GM12878 (cell line): Measurements from ENCODE around the gene GADL1. TPM values are rescaled to one million over a fixed set of nuclear protein-coding genes. Genes with fewer than 3 reads are reported as not detected.

ENCODE experiments used
- ATAC-seq: fragments of 200-7000 bp; cut with Tn5 transposase; 3 replicates; pipeline ENCODE4 v1.9.1; 2020; ENCODE audit warnings: mild to moderate bottlenecking, moderate library complexity
- BruUV-seq: library from RNA; stranded (reverse); fragments of 400-500 nt; replicated peaks from 2 replicates; lab custom pipeline; 2021; lab: Mats Ljungman, UMichigan
- CTCF ChIA-PET: fragments of 300-600 bp; sonication (Branson Sonifier 250); formaldehyde crosslinking; extraction: SDS; loops from one replicate; lab custom pipeline; 2021; ENCODE audit warnings: inconsistent platforms; lab: Yijun Ruan, JAX
- POLR2A ChIA-PET: fragments of 350-600 bp; formaldehyde crosslinking; extraction: SDS; loops from one replicate; lab custom pipeline; 2021; ENCODE audit warnings: inconsistent platforms; lab: Charles Lee
- RAD21 ChIA-PET: fragments of 300-600 bp; sonication (Branson Sonifier 250); formaldehyde crosslinking; loops from one replicate; lab custom pipeline; 2023; ENCODE audit warnings: antibody characterized with exemption; ENCODE audit not compliant: unreplicated experiment; lab: Charles Lee
- SMC1A ChIA-PET: fragments of 300-600 bp; sonication (Branson Sonifier 250); formaldehyde crosslinking; loops from one replicate; lab custom pipeline; 2023; ENCODE audit not compliant: unreplicated experiment, uncharacterized antibody; lab: Charles Lee
- DNase-seq: peaks from one replicate; pipeline ENCODE4 v3.0.0-alpha.2; 2011; ENCODE audit warnings: low read depth, low spot score
- FAIRE-seq: peaks from 3 replicates; lab custom pipeline; 2011; peaks lifted over from hg19 to GRCh38; lab: Jason Lieb, UNC
- H2AFZ ChIP-seq: 2 replicates; pipeline ENCODE4 v1.6.0; 2011; ENCODE audit warnings: low read depth, low read length, control low read depth; ENCODE audit not compliant: control insufficient read depth
- H3K27ac ChIP-seq: 2 replicates; pipeline ENCODE4 v1.5.1; 2011; ENCODE audit warnings: control low read depth; ENCODE audit not compliant: control insufficient read depth, insufficient read depth
- H3K27me3 ChIP-seq, 2 experiments: replicated peaks in 1 of 2; 2 replicates each; pipeline versions ENCODE4 v1.6.0 to v1.6.1; 2011; ENCODE audit warnings: low read length in 1 of 2; ENCODE audit not compliant: control insufficient read depth in 2 of 2, insufficient read depth in 2 of 2
- H3K36me3 ChIP-seq, 2 experiments: 2 replicates each; pipeline ENCODE4 v1.5.1; 2011; ENCODE audit warnings: low read length in 1 of 2; ENCODE audit not compliant: control insufficient read depth in 2 of 2, insufficient read depth in 2 of 2
- H3K4me1 ChIP-seq: 2 replicates; pipeline ENCODE4 v1.6.1; 2011; ENCODE audit warnings: mild to moderate bottlenecking, low read length, moderate library complexity, mixed read lengths; ENCODE audit not compliant: control insufficient read depth, insufficient read depth
- H3K4me2 ChIP-seq: 2 replicates; pipeline ENCODE4 v1.6.0; 2011; ENCODE audit warnings: control low read depth; ENCODE audit not compliant: control insufficient read depth, insufficient read depth
- H3K4me3 ChIP-seq: fragments of 200-600 bp; sonication (generic); 2 replicates; pipeline ENCODE4 v1.5.1; 2016
- H3K79me2 ChIP-seq: 2 replicates; pipeline ENCODE4 v1.6.0; 2011; ENCODE audit warnings: low read length; ENCODE audit not compliant: control insufficient read depth, insufficient read depth
- H3K9ac ChIP-seq: 2 replicates; pipeline ENCODE4 v1.8.0; 2011; ENCODE audit warnings: low read length, control low read depth, mixed read lengths; ENCODE audit not compliant: control insufficient read depth, insufficient read depth
- H3K9me3 ChIP-seq: replicated peaks from 3 replicates; pipeline ENCODE4 v1.5.1; 2011; ENCODE audit warnings: mild to moderate bottlenecking, low read length; ENCODE audit not compliant: control insufficient read depth, insufficient read depth
- H4K20me1 ChIP-seq: 2 replicates; pipeline ENCODE4 v1.6.0; 2011; ENCODE audit not compliant: control insufficient read depth, insufficient read depth
- ATF3 ChIP-seq: IDR thresholded peaks from 2 replicates; pipeline ENCODE4 v1.6.1; 2011; ENCODE audit warnings: low read depth, mild to moderate bottlenecking, low read length, moderate library complexity, borderline replicate concordance; ENCODE audit errors: extremely low read depth
- BCLAF1 ChIP-seq: fragments of 450-650 bp; IDR thresholded peaks from 2 replicates; pipeline ENCODE4 v1.6.1; 2017; ENCODE audit warnings: antibody characterized with exemption, mild to moderate bottlenecking, moderate library complexity
- BHLHE40 ChIP-seq, 2 experiments: fragments of 450-650 bp in 1 of 2; IDR thresholded peaks; 2 replicates each; pipeline ENCODE4 v1.6.1; 2011 to 2017; ENCODE audit warnings: low read depth in 2 of 2, borderline replicate concordance in 1 of 2, improper control_type of control experiment in 1 of 2, low read length in 1 of 2, mild to moderate bottlenecking in 1 of 2
- CBX3 ChIP-seq: fragments of 200-600 bp; sonication (generic); IDR thresholded peaks from 2 replicates; pipeline ENCODE4 v1.6.1; 2016; ENCODE audit warnings: low read depth, borderline replicate concordance
- E4F1 ChIP-seq: fragments of 450-650 bp; IDR thresholded peaks from 2 replicates; pipeline ENCODE4 v1.6.1; 2018; ENCODE audit warnings: borderline replicate concordance, mild to moderate bottlenecking; ENCODE audit not compliant: partially characterized antibody
- KLF5 ChIP-seq: fragments of 450-650 bp; IDR thresholded peaks from 2 replicates; pipeline ENCODE4 v1.6.1; 2014; ENCODE audit warnings: mild to moderate bottlenecking; ENCODE audit not compliant: partially characterized antibody
- MXI1 ChIP-seq: fragments of 150-350 bp; IDR thresholded peaks from 2 replicates; pipeline ENCODE4 v1.6.1; 2011; ENCODE audit warnings: low read depth, mild to moderate bottlenecking, inconsistent platforms, low read length, improper control_type of control experiment
- NBN ChIP-seq: fragments of 450-650 bp; IDR thresholded peaks from 2 replicates; pipeline ENCODE4 v1.6.1; 2016
- RUNX3 ChIP-seq: IDR thresholded peaks from 2 replicates; pipeline ENCODE4 v1.6.1; 2012; ENCODE audit warnings: low read length, inconsistent platforms
- SREBF1 ChIP-seq: IDR thresholded peaks from 2 replicates; pipeline ENCODE4 v1.6.1; 2012; ENCODE audit warnings: mild to moderate bottlenecking, low read length
- SRF ChIP-seq, 2 experiments: IDR thresholded peaks; 2 replicates each; pipeline ENCODE4 v1.6.1; 2011; ENCODE audit warnings: low read depth in 2 of 2, low read length in 2 of 2, mild to moderate bottlenecking in 1 of 2, moderate library complexity in 1 of 2
- USF1 ChIP-seq: IDR thresholded peaks from 2 replicates; pipeline ENCODE4 v1.6.1; 2011; ENCODE audit warnings: borderline replicate concordance, low read depth, mild to moderate bottlenecking, moderate library complexity, mixed read lengths, low read length; ENCODE audit not compliant: insufficient read depth; ENCODE audit errors: extremely low read length
- ZBED1 ChIP-seq: IDR thresholded peaks from 2 replicates; pipeline ENCODE4 v1.6.1; 2016; ENCODE audit warnings: borderline replicate concordance
- ZBTB33 ChIP-seq: fragments of 450-650 bp; IDR thresholded peaks from 2 replicates; pipeline ENCODE4 v1.6.1; 2017; ENCODE audit warnings: mild to moderate bottlenecking
- in situ Hi-C: fragments of 300-500 bp; cut with MboI; formaldehyde crosslinking; loops from 9 replicates; pipeline ENCODE4 v1.14.3; 2018; ENCODE audit warnings: mixed read lengths
- intact Hi-C: fragments of 100-400 bp; cut with micrococcal nuclease; formaldehyde crosslinking; loops from one replicate; pipeline ENCODE4 v1.14.2; 2022; ENCODE audit not compliant: unreplicated experiment
- polyA plus RNA-seq, 11 experiments: library from polyadenylated mRNA; depleted of rRNA in 4 of 11; unstranded in 6 of 11; stranded (reverse) in 5 of 11; fragments of >200 nt; fragmentation: Nextera tagmentation in 4 of 11; fragmentation: Illumina TruSeq in 1 of 11; extraction: Ambion mirVana in 4 of 11; extraction: Trizol in 1 of 11; gene quantifications; 1 replicate in 1 of 11; 2 replicates in 10 of 11; pipeline versions ENCODE4 v1.2.1 to v1.2.3, GENCODE V29; 2011 to 2016; ENCODE audit warnings: inconsistent platforms in 2 of 11, missing spikeins in 2 of 11, low read depth in 1 of 11
- total RNA-seq, 4 experiments: library from RNA; depleted of rRNA in 3 of 4; stranded (reverse); fragments of >200 nt in 3 of 4; fragmentation: Illumina TruSeq in 1 of 4; extraction: Trizol in 1 of 4; gene quantifications; 2 replicates each; pipeline versions ENCODE4 v1.2.1 to v1.2.3, GENCODE V29; 2013 to 2021
- TF ChIP-seq, protein P1 (sequence below): fragments of 450-650 bp; IDR thresholded peaks from 2 replicates; pipeline ENCODE4 v1.6.1; 2016; ENCODE audit warnings: mild to moderate bottlenecking

The GADL1 gene
- total and polyA plus RNA-seq, 10 of the 15 experiments (the other 5 are each of a cell fraction or from before 2014, with no cell fraction given), result 0.04 TPM; not detected in 9

DNA sequence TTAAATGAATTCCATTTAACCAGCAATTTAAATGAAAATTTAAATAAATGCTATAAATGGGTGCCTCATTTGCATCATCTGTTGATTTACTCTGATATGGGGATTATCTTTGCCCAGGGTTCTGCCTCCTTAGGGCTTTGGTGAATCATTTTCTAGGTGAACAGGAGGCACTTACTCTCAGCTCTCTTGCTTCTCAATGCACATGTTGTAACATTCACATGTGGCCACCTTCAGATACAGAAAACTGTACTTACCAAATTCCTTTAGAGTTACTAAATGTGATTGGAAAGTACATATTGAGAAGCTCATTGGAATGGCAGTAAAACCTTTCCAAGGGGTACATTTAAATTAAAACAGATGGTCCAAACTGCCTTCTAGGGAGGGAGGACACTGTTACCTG, 20.8 kb downstream of the GADL1 start:
- ATAC-seq, result no peak
- intact Hi-C loops, result no loop called here
- Histone ChIP-seq H3K4me2 (no peak overlapping the region), H3K27me3 (peaks cover 0 to 3% of the 10 kb centered on the region in 2 experiments; a peak in 1 of 4 replicates), H3K9ac (no peak overlapping the region), H3K4me1 (no peaks in the 10 kb centered on the region), H3K27ac (no peak overlapping the region), H2AFZ (no peak overlapping the region), H3K9me3 (no peaks in the 10 kb centered on the region), H3K36me3 (no peaks in the 10 kb centered on the region), H4K20me1 (no peaks in the 10 kb centered on the region), H3K79me2 (no peaks in the 10 kb centered on the region), H3K4me3 (no peak overlapping the region)
- in situ Hi-C loops, result no loop called here
- CTCF ChIA-PET, result no interaction called here
- SMC1A ChIA-PET, result interaction anchor here (0.7 kb wide), 1 partner anchor 107 kb away, joined by 3 read pairs; no protein-coding TSS in a partner anchor
- BruUV-seq, result no TSS peak
- RAD21 ChIA-PET, result no interaction called here
- no peak for DNase-seq
- no peak for FAIRE-seq
- POLR2A ChIA-PET, result no interaction called here
- TF ChIP-seq BCLAF1, result no peak
- TF ChIP-seq, protein P1, sequence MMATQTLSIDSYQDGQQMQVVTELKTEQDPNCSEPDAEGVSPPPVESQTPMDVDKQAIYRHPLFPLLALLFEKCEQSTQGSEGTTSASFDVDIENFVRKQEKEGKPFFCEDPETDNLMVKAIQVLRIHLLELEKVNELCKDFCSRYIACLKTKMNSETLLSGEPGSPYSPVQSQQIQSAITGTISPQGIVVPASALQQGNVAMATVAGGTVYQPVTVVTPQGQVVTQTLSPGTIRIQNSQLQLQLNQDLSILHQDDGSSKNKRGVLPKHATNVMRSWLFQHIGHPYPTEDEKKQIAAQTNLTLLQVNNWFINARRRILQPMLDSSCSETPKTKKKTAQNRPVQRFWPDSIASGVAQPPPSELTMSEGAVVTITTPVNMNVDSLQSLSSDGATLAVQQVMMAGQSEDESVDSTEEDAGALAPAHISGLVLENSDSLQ, result no peak
- no peak for TF ChIP-seq KLF5
- no peak for TF ChIP-seq SREBF1
- TF ChIP-seq CBX3, result no peak
- no peak for TF ChIP-seq BHLHE40 (IDR thresholded peaks at IDR 0.05; ENCODE audit: borderline replicate concordance in 1 of 2, low read depth in 2 of 2, low read length in 1 of 2)
- TF ChIP-seq NBN, result no peak
- TF ChIP-seq USF1, result no peak
- TF ChIP-seq ZBTB33, result no peak
- no peak for TF ChIP-seq MXI1
- TF ChIP-seq SRF (IDR thresholded peaks at IDR 0.05; ENCODE audit: low read depth in 2 of 2, low read length in 2 of 2), result no peak
- no peak for TF ChIP-seq E4F1
- TF ChIP-seq RUNX3, result no peak
- no peak for TF ChIP-seq ATF3
- no peak for TF ChIP-seq ZBED1
